HuH-7 (cell line): Measurements from ENCODE around the gene CD80.

Experiments
- DNase-seq: peaks from one replicate; pipeline ENCODE4 v3.0.0; 2011; ENCODE audit warnings: low spot score

The CD80 gene

DNA sequence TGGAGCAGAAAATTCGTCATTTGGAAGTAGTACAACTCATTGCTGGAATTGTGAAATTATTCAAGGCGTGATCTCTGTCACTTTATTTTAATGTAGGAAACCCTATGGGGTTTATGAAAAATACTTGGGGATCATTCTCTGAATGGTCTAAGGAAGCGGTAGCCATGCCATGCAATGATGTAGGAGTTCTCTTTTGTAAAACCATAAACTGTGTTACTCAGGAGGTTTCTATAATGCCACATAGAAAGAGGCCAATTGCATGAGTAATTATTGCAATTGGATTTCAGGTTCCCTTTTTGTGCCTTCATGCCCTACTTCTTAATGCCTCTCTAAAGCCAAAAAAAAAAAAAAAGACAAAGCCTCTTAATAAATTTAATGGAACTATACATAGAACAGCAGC is 66.6 kb downstream of the CD80 start:
- DNase-seq: no peak

- no peak for DNase-seq
Measured at GRCh38 chr3:119492128-119492527, 67.3 kb downstream of the CD80 start.

- DNase-seq: no peak
Measured at GRCh38 chr3:119490153-119490552, 69.3 kb downstream of the CD80 start.

DNA sequence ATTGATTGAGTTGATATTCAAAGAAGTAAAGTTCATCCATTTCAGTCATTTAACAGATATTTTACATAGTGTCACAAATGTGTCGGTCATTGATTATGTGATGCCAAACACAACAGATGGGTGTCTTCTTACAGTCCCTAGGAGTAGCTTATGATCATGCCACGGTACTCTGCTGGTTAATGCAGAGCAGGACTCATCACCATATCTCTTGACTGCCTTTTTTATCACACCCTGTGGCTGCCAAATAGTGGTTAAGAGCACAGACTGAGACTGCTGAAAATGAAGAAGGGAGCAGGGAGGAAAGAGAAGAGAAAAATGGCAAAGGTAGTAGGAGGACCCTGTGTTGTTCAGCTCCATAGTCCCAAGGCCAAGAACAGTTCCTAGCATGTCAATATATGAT is 73.9 kb downstream of the CD80 start:
- no peak for DNase-seq

DNA sequence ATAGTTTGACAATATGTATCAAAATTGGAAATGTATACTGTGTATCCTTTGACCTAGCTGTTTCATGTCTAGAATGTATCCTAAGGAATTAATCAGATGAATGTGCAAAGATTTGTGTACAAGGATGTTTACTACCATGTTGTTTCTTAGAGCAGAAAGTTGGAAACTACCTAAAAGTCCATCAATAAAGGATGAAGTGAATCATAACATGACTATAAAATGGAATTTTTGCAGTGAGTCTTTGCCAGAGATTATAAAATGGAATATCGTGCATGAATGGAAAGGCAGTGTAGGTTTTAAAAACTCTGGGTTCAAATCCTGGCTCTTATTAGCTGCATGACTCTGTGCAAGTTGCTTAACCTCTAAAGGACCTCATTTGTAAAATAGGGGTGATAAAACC is 76.3 kb downstream of the CD80 start:
- no peak for DNase-seq

DNA sequence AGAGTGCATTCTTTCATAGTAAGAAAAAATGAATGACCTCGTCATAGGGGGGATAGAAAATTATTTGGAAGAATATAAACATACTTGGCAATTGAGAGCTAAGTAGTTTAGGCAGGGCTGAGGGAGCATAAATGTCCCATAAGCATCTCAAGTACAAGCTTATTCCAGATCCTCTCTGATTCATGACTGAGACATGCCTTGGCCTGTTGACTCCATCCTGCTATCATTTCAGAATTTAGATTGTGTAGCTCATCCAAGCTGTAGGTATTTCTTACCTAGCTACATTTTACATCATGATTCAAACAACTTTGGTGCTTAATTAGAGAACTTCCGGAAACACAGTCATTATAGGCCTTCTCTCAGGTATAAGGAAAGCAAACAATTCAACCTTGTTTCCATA is 78.3 kb downstream of the CD80 start:
- no peak for DNase-seq
